ENCODE measurements around the gene RFX7.

RFX7 gene

GRCh38 chr15:56040081-56041035 lies 203.3 kb downstream of the RFX7 start:
- H3K27ac ChIP-seq (ENCODE audit: low read length) = no peak overlapping the region
- no peaks in the 10 kb centered on the region for H3K9me3 ChIP-seq (ENCODE audit: insufficient read depth, low read length, severe bottlenecking)
- H2AFZ ChIP-seq (ENCODE audit: low read depth, low read length) = no peak overlapping the region
- H3K9ac ChIP-seq (ENCODE audit: low read depth, low read length) = no peak overlapping the region
- no peaks in the 10 kb centered on the region; the same call in 1 of the 2 replicates for H4K20me1 ChIP-seq (ENCODE audit: insufficient read depth, low read length)
- no peaks in the 10 kb centered on the region for H3K27me3 ChIP-seq (ENCODE audit: insufficient read depth, low read length, poor library complexity)
- no peak for DNase-seq
- no peaks in the 10 kb centered on the region for H3K36me3 ChIP-seq (ENCODE audit: insufficient read depth, low read length)
- H3K4me3 ChIP-seq (ENCODE audit: low read depth in 1 of 2, low read length in 2 of 2) = no peak overlapping the region
- no peak for ATAC-seq (ENCODE audit: insufficient read depth, low read depth)
- peaks cover 22% of the 10 kb centered on the region for H3K4me1 ChIP-seq (ENCODE audit: insufficient read depth, low read length)
- no peak overlapping the region for H3K4me2 ChIP-seq (ENCODE audit: insufficient read depth, low read length)
- H3K79me2 ChIP-seq (ENCODE audit: insufficient read depth, low read length) = no peaks in the 10 kb centered on the region
- no peak for TF ChIP-seq CTCF (IDR thresholded peaks at IDR 0.05; ENCODE audit: borderline replicate concordance, extremely low read depth, low read length, poor library complexity, severe bottlenecking)
- no peak for TF ChIP-seq EZH2 (IDR thresholded peaks at IDR 0.05; ENCODE audit: borderline replicate concordance, low read depth, low read length, severe bottlenecking)

GRCh38 chr15:56038707-56039106 lies 205.0 kb downstream of the RFX7 start:
- H3K36me3 ChIP-seq (ENCODE audit: insufficient read depth, low read length) = no peaks in the 10 kb centered on the region
- H3K4me2 ChIP-seq (ENCODE audit: insufficient read depth, low read length) = no peak overlapping the region
- DNase-seq (no peak), ATAC-seq (ENCODE audit: insufficient read depth, low read depth) (no peak)
- peaks cover 15% of the 10 kb centered on the region for H3K4me1 ChIP-seq (ENCODE audit: insufficient read depth, low read length)
- H3K27me3 ChIP-seq (ENCODE audit: insufficient read depth, low read length, poor library complexity) = no peaks in the 10 kb centered on the region
- TF ChIP-seq CTCF (IDR thresholded peaks at IDR 0.05; ENCODE audit: borderline replicate concordance, extremely low read depth, low read length, poor library complexity, severe bottlenecking) (no peak), EZH2 (IDR thresholded peaks at IDR 0.05; ENCODE audit: borderline replicate concordance, low read depth, low read length, severe bottlenecking) (no peak)
- H3K9me3 ChIP-seq (ENCODE audit: insufficient read depth, low read length, severe bottlenecking) = no peaks in the 10 kb centered on the region
- H3K9ac ChIP-seq (ENCODE audit: low read depth, low read length) = no peak overlapping the region
- H2AFZ ChIP-seq (ENCODE audit: low read depth, low read length) = no peak overlapping the region
- H3K79me2 ChIP-seq (ENCODE audit: insufficient read depth, low read length) = no peaks in the 10 kb centered on the region
- no peaks in the 10 kb centered on the region; the same call in 1 of the 2 replicates for H4K20me1 ChIP-seq (ENCODE audit: insufficient read depth, low read length)
- H3K4me3 ChIP-seq (ENCODE audit: low read depth in 1 of 2, low read length in 2 of 2) = no peak overlapping the region
- H3K27ac ChIP-seq (ENCODE audit: low read length) = no peak overlapping the region

GRCh38 chr15:56038015-56038414 lies 205.7 kb downstream of the RFX7 start:
- H3K4me1 ChIP-seq (ENCODE audit: insufficient read depth, low read length) = peaks cover 8% of the 10 kb centered on the region
- H3K27ac ChIP-seq (ENCODE audit: low read length) = no peak overlapping the region
- H3K4me3 ChIP-seq (ENCODE audit: low read depth in 1 of 2, low read length in 2 of 2) = no peak overlapping the region
- DNase-seq = no peak
- no peak overlapping the region for H3K9ac ChIP-seq (ENCODE audit: low read depth, low read length)
- 0 out of 2 replicates have a peak overlapping the region, but pooled peaks have one; percentile 52 for H2AFZ ChIP-seq (ENCODE audit: low read depth, low read length)
- H3K4me2 ChIP-seq (ENCODE audit: insufficient read depth, low read length) = no peak overlapping the region
- TF ChIP-seq EZH2 (IDR thresholded peaks at IDR 0.05; ENCODE audit: borderline replicate concordance, low read depth, low read length, severe bottlenecking) (no peak), CTCF (IDR thresholded peaks at IDR 0.05; ENCODE audit: borderline replicate concordance, extremely low read depth, low read length, poor library complexity, severe bottlenecking) (no peak)
- H3K79me2 ChIP-seq (ENCODE audit: insufficient read depth, low read length) = no peaks in the 10 kb centered on the region
- ATAC-seq (ENCODE audit: insufficient read depth, low read depth) = no peak
- no peaks in the 10 kb centered on the region for H3K27me3 ChIP-seq (ENCODE audit: insufficient read depth, low read length, poor library complexity)
- H4K20me1 ChIP-seq (ENCODE audit: insufficient read depth, low read length) = no peaks in the 10 kb centered on the region; the same call in 1 of the 2 replicates
- H3K9me3 ChIP-seq (ENCODE audit: insufficient read depth, low read length, severe bottlenecking) = no peaks in the 10 kb centered on the region
- H3K36me3 ChIP-seq (ENCODE audit: insufficient read depth, low read length) = no peaks in the 10 kb centered on the region

Measured in DND-41 (cell line).